ENCODE measurements around the gene ITSN1. TPM values are rescaled to one million over a fixed set of nuclear protein-coding genes. Genes with fewer than 3 reads are reported as not detected.

Gene ITSN1
- total RNA-seq, 1 donor from 2014 or later = 41.9 TPM

GRCh38 chr21:33699277-33699676 lies 57.0 kb downstream of the ITSN1 start:
- H3K9me3 ChIP-seq (replicated peaks) = no peaks in the 10 kb centered on the region
- DNase-seq = no peak

DNA sequence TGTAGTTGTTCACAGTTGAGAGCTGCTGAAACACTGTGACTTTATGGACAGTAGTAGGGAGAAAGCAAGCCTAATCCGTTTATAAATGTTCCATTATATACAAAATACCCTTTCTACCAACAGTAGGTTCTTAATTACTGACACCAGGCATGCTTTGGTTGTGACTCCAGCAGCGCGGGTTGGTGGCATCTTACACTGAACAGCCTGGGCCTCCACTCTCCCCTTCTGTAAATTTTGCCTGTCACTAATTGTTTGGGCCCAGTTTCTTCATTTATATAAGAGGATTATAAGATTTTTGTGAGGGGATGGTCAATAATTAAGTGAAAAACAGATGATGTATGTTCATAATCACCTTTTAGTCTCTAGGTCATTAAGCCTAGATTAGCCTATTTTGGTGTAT lies 58.2 kb downstream of the ITSN1 start:
- intact Hi-C loops (cut with micrococcal nuclease) = no loop called here

More at GRCh38 chr21:33699277-33699676, 57.0 kb downstream of the ITSN1 start:
- H3K27me3 ChIP-seq (ENCODE audit: low read depth) = no peaks in the 10 kb centered on the region
- intact Hi-C loops (cut with micrococcal nuclease) = no loop called here
- H3K36me3 ChIP-seq = no peaks in the 10 kb centered on the region
- H3K4me1 ChIP-seq = peaks cover 55% of the 10 kb centered on the region
- TF ChIP-seq, protein P1, sequence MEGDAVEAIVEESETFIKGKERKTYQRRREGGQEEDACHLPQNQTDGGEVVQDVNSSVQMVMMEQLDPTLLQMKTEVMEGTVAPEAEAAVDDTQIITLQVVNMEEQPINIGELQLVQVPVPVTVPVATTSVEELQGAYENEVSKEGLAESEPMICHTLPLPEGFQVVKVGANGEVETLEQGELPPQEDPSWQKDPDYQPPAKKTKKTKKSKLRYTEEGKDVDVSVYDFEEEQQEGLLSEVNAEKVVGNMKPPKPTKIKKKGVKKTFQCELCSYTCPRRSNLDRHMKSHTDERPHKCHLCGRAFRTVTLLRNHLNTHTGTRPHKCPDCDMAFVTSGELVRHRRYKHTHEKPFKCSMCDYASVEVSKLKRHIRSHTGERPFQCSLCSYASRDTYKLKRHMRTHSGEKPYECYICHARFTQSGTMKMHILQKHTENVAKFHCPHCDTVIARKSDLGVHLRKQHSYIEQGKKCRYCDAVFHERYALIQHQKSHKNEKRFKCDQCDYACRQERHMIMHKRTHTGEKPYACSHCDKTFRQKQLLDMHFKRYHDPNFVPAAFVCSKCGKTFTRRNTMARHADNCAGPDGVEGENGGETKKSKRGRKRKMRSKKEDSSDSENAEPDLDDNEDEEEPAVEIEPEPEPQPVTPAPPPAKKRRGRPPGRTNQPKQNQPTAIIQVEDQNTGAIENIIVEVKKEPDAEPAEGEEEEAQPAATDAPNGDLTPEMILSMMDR (IDR thresholded peaks at IDR 0.05; ENCODE audit: borderline replicate concordance) = no peak
- no peak overlapping the region for H3K4me3 ChIP-seq
- H3K27ac ChIP-seq (replicated peaks) = peak overlapping the region; percentile 63

DNA sequence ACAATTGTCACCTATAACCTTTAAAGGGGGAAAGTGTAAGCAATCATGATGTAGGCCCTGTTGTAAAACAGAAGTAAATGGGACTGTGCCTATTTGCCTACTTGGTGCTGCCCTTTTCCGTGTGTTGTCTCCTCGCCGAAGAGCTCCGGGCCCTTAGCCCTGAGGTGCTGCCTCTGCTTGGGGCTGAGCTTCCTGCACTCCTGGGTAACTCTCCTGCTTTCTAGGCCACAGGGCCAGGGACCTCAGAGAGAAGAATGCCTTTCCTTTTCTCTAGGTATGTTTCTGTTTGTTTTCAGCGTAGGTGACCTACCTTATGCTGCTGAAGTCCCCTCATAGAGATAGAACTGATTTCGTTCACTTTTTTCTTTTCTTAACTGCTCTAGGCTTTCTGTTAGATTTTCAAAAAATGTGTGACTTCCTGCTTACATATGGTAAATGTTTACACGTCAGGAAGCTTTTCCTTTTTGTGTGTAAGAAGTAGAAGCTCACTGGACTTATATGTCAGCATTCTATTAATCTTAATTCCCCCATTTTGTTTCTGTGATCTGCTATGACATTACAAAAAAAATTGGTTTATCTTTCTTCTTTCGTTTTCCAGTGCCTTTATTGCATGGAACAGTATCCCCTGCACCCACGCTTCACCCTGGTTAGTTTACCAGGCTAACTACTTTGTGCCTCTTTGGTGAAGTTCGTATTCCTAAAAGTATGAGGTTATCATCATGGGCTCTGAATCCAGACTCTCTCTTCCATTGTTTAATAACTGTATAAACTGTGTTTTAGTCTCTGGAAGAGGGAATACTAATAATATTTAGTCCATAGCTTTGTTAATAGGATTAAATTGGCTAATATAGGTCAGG lies 61.7 kb downstream of the ITSN1 start:
- H3K36me3 ChIP-seq = no peaks in the 10 kb centered on the region
- intact Hi-C loops (cut with micrococcal nuclease) = no loop called here
- TF ChIP-seq, protein P1 (IDR thresholded peaks at IDR 0.05; ENCODE audit: borderline replicate concordance) = no peak
- DNase-seq = no peak
- peak overlapping the region; percentile 40 for H3K4me3 ChIP-seq
- peaks cover 21% of the 10 kb centered on the region for H3K4me1 ChIP-seq
- H3K27ac ChIP-seq (replicated peaks) = peak overlapping the region; percentile 37
- H3K27me3 ChIP-seq (ENCODE audit: low read depth) = no peaks in the 10 kb centered on the region
- H3K9me3 ChIP-seq (replicated peaks) = peaks cover 18% of the 10 kb centered on the region

More for the DNA sequence above, 58.2 kb downstream of the ITSN1 start:
- Histone ChIP-seq H3K27me3 (ENCODE audit: low read depth) (no peaks in the 10 kb centered on the region), H3K27ac (replicated peaks) (no peak overlapping the region), H3K4me1 (peaks cover 54% of the 10 kb centered on the region), H3K36me3 (no peaks in the 10 kb centered on the region), H3K4me3 (no peak overlapping the region), H3K9me3 (replicated peaks) (no peaks in the 10 kb centered on the region)
- TF ChIP-seq, protein P1 (IDR thresholded peaks at IDR 0.05; ENCODE audit: borderline replicate concordance) = no peak
- DNase-seq = no peak

DNA sequence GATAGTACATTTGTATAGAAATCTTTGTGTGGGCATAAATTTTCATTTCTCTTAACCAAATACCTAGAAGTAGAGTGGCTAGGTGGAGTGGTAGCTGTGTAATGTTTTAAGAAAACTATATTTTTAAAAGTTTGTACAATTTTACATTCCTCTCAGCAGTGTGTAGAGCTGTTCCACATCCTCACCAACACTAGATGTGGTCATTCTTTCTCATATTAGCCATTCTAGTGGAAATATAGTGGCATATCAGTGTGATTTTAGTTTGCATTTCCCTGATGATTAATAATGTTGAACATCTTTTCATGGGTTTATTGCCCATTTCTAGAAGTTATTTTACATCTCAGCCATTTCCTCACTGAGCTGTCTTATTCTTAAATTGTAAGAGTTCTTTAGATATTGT lies 65.5 kb downstream of the ITSN1 start:
- TF ChIP-seq, protein P1 (IDR thresholded peaks at IDR 0.05; ENCODE audit: borderline replicate concordance) = no peak
- intact Hi-C loops (cut with micrococcal nuclease) = no loop called here
- no peak overlapping the region for H3K27ac ChIP-seq (replicated peaks)
- no peak for DNase-seq
- no peaks in the 10 kb centered on the region for H3K27me3 ChIP-seq (ENCODE audit: low read depth)
- no peaks in the 10 kb centered on the region for H3K36me3 ChIP-seq
- no peak overlapping the region for H3K4me3 ChIP-seq
- peaks cover 30% of the 10 kb centered on the region for H3K9me3 ChIP-seq (replicated peaks)
- peaks cover 17% of the 10 kb centered on the region for H3K4me1 ChIP-seq

- DNase-seq = no peak
- H3K9me3 ChIP-seq (replicated peaks) = peaks cover 30% of the 10 kb centered on the region
- intact Hi-C loops (cut with micrococcal nuclease) = no loop called here
- TF ChIP-seq, protein P1 (IDR thresholded peaks at IDR 0.05; ENCODE audit: borderline replicate concordance) = no peak
- H3K4me1 ChIP-seq = peaks cover 12% of the 10 kb centered on the region
- H3K27me3 ChIP-seq (ENCODE audit: low read depth) = no peaks in the 10 kb centered on the region
- no peaks in the 10 kb centered on the region for H3K36me3 ChIP-seq
- no peak overlapping the region for H3K4me3 ChIP-seq
- H3K27ac ChIP-seq (replicated peaks) = no peak overlapping the region
Measured at GRCh38 chr21:33708874-33709273, 66.6 kb downstream of the ITSN1 start.
